Astrocyte of the cerebellum (primary cell): ENCODE data around the gene MYO3B.

Experiments
- DNase-seq: peaks from one replicate; pipeline ENCODE4 v3.0.0-alpha.2; 2011; ENCODE audit warnings: low read depth
- H3K4me3 ChIP-seq: 2 replicates; pipeline ENCODE4 v1.5.1; 2011; ENCODE audit warnings: mild to moderate bottlenecking, low read depth, low read length, moderate library complexity
- CTCF ChIP-seq: IDR thresholded peaks from 2 replicates; pipeline ENCODE4 v1.5.1; 2012; ENCODE audit warnings: low read length, low read depth, moderate library complexity, mild to moderate bottlenecking; ENCODE audit errors: missing control alignments
- in situ Hi-C: cut with HindIII; loops from 2 replicates; pipeline ENCODE4 v1.10.0; 2017; ENCODE audit warnings: low sequenced_read_pairs

The MYO3B gene

GRCh38 chr2:170214309-170214948, 36.5 kb downstream of the MYO3B start:
- in situ Hi-C loops = no loop called here
- H3K4me3 ChIP-seq = no peak overlapping the region
- no peak for TF ChIP-seq CTCF
- no peak for DNase-seq

- H3K4me3 ChIP-seq = no peak overlapping the region
- no peak for TF ChIP-seq CTCF
- in situ Hi-C loops = no loop called here
- DNase-seq = no peak
These were observed 37.1 kb downstream of the MYO3B start for GRCh38 chr2:170215021-170215420.

- DNase-seq = no peak
- TF ChIP-seq CTCF = no peak
- in situ Hi-C loops = no loop called here
- H3K4me3 ChIP-seq = no peak overlapping the region
These were observed 38.5 kb downstream of the MYO3B start for GRCh38 chr2:170216428-170216827.

- no peak overlapping the region for H3K4me3 ChIP-seq
- no peak for TF ChIP-seq CTCF
- DNase-seq = no peak
- in situ Hi-C loops = no loop called here
These were observed 39.0 kb downstream of the MYO3B start for GRCh38 chr2:170216981-170217380.

- peak; percentile 23 for DNase-seq
- in situ Hi-C loops = no loop called here
- H3K4me3 ChIP-seq = no peak overlapping the region
- no peak for TF ChIP-seq CTCF
These were observed 39.9 kb downstream of the MYO3B start for GRCh38 chr2:170217778-170218251.

- H3K4me3 ChIP-seq = no peak overlapping the region
- in situ Hi-C loops = no loop called here
- no peak for TF ChIP-seq CTCF
- no peak for DNase-seq
These were observed 40.5 kb downstream of the MYO3B start for GRCh38 chr2:170218456-170218855.
